Body of pancreas (tissue), 4 donors: Measurements from ENCODE around the gene FUT7.
A peak's percentile ranks its signal among the peaks of the same experiment; 100 is the strongest.

Experiments
- POLR2A ChIP-seq, 3 donors: fragments of 450-650 bp; IDR thresholded peaks; one replicate each; pipeline ENCODE4 v1.6.1; 2016; ENCODE audit warnings: antibody characterized with exemption in 3 of 3, mild to moderate bottlenecking in 2 of 3
- TF ChIP-seq, protein P1 (sequence below), 7 experiments: fragments of 450-650 bp in 4 of 7; fragments of 200-600 bp in 3 of 7; sonication (generic) in 3 of 7; IDR thresholded peaks; one replicate each; pipeline ENCODE4 v1.5.1; 2016 to 2019; ENCODE audit warnings: antibody characterized with exemption in 7 of 7

DNA sequence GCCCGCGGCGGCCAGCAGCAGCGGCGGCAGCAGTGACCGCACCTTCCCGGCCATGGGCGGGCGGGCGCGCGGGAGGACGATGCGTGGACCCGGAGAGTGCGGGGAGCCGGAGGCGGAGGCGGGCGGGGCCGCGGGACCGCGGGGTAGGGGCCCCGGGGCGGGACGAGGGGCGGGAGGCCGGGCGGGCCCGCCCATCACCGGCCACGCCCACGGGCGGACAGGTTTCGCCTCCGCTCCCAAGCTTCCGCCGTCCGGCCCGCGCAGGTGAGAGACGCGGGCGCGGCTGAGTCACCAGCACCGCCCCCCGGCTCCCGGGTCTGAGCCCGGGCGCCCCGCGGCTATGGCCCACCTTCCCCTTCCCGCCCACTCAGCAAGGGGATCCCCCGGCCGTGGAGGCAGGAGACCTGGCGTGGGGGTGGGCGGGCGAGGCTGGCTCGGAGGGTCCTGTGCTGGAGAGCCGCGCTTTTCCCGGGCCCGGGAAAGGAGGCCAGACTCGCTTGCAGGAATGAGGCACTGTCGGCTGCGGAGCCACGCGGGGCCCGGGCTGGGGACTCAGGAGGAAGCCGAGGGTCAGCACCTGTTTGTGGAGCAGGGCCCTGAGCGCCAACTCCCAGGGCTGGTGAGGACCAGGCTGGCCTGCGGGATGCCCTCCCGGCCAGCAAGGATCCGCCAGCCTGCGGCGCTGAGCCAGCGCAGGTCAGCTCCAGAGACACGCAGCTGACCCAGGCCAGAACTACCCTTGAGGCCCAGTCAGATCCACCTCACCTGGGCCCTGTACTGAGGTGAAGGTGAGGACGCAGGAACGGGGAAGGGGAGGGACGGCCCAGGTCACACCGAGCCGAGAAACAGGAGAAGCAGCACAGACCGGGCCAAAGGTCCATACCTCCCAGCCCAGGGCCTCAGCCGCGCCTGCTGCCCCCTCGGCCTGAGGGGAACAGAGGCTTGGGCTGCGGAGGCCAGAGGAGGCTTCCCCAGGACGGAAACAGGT, 22.4 kb upstream of the FUT7 start, which contains the start of gene ENTPD2:
- TF ChIP-seq, protein P1, sequence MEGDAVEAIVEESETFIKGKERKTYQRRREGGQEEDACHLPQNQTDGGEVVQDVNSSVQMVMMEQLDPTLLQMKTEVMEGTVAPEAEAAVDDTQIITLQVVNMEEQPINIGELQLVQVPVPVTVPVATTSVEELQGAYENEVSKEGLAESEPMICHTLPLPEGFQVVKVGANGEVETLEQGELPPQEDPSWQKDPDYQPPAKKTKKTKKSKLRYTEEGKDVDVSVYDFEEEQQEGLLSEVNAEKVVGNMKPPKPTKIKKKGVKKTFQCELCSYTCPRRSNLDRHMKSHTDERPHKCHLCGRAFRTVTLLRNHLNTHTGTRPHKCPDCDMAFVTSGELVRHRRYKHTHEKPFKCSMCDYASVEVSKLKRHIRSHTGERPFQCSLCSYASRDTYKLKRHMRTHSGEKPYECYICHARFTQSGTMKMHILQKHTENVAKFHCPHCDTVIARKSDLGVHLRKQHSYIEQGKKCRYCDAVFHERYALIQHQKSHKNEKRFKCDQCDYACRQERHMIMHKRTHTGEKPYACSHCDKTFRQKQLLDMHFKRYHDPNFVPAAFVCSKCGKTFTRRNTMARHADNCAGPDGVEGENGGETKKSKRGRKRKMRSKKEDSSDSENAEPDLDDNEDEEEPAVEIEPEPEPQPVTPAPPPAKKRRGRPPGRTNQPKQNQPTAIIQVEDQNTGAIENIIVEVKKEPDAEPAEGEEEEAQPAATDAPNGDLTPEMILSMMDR (IDR thresholded peaks at IDR 0.05), result no peak
- peak; percentile 40 to 61 (median 54) for TF ChIP-seq POLR2A (IDR thresholded peaks at IDR 0.05)
